HepG2 (cell line): ENCODE data around the gene RBX1. TPM values are rescaled to one million over a fixed set of nuclear protein-coding genes. Genes with fewer than 3 reads are reported as not detected.
A peak's percentile ranks its signal among the peaks of the same experiment; 100 is the strongest.

Experiments used
- JDP2 ChIP-seq: sonication (generic); formaldehyde crosslinking; IDR thresholded peaks from 2 replicates; pipeline ENCODE4 v1.8.1; 2022; ENCODE audit warnings: missing genetic modification reagents, borderline replicate concordance
- MEIS1 ChIP-seq: sonication (generic); formaldehyde crosslinking; IDR thresholded peaks from 2 replicates; pipeline ENCODE4 v1.9.0; 2021; ENCODE audit warnings: mild to moderate bottlenecking, missing genetic modification reagents, moderate library complexity, borderline replicate concordance
- NFATC3 ChIP-seq: sonication (generic); formaldehyde crosslinking; IDR thresholded peaks from 2 replicates; pipeline ENCODE4 v1.5.1; 2020; ENCODE audit warnings: mild to moderate bottlenecking, missing genetic modification reagents
- PHF20 ChIP-seq: sonication (generic); formaldehyde crosslinking; IDR thresholded peaks from 2 replicates; pipeline ENCODE4 v1.5.0; 2020; ENCODE audit warnings: mild to moderate bottlenecking, missing genetic modification reagents
- SALL2 ChIP-seq: sonication (generic); formaldehyde crosslinking; IDR thresholded peaks from 2 replicates; pipeline ENCODE4 v1.8.1; 2023; ENCODE audit warnings: mild to moderate bottlenecking, missing genetic modification reagents, inconsistent platforms
- TOE1 ChIP-seq: sonication (generic); formaldehyde crosslinking; IDR thresholded peaks from 2 replicates; pipeline ENCODE4 v1.4.0; 2020; ENCODE audit warnings: mild to moderate bottlenecking, missing genetic modification reagents
- ZBTB33 ChIP-seq: sonication (generic); formaldehyde crosslinking; IDR thresholded peaks from 2 replicates; pipeline ENCODE4 v1.4.0; 2020; ENCODE audit warnings: missing genetic modification reagents
- ZFP37 ChIP-seq: sonication (generic); formaldehyde crosslinking; IDR thresholded peaks from 2 replicates; pipeline ENCODE4 v1.4.0; 2020; ENCODE audit warnings: missing genetic modification reagents, borderline replicate concordance
- ZFP82 ChIP-seq: sonication (generic); formaldehyde crosslinking; IDR thresholded peaks from 2 replicates; pipeline ENCODE4 v1.5.1; 2020; ENCODE audit warnings: mild to moderate bottlenecking, missing genetic modification reagents, borderline replicate concordance
- ZNF256 ChIP-seq: sonication (generic); formaldehyde crosslinking; conservative IDR thresholded peaks from 2 replicates; pipeline ENCODE4 v1.4.0; 2020; ENCODE audit warnings: missing genetic modification reagents
- ZNF432 ChIP-seq: sonication (generic); formaldehyde crosslinking; IDR thresholded peaks from 2 replicates; pipeline ENCODE4 v1.5.0; 2020; ENCODE audit warnings: missing genetic modification reagents, mild to moderate bottlenecking, borderline replicate concordance
- ZNF484 ChIP-seq: sonication (generic); formaldehyde crosslinking; IDR thresholded peaks from 2 replicates; pipeline ENCODE4 v1.5.1; 2020; ENCODE audit warnings: mild to moderate bottlenecking, low read depth, missing genetic modification reagents, borderline replicate concordance
- ZNF549 ChIP-seq: sonication (generic); formaldehyde crosslinking; IDR thresholded peaks from 2 replicates; pipeline ENCODE4 v1.5.0; 2020; ENCODE audit warnings: missing genetic modification reagents
- ZNF558 ChIP-seq: sonication (generic); formaldehyde crosslinking; IDR thresholded peaks from 2 replicates; pipeline ENCODE4 v1.9.0; 2022; ENCODE audit warnings: mild to moderate bottlenecking, missing genetic modification reagents, borderline replicate concordance
- ZNF572 ChIP-seq: sonication (generic); formaldehyde crosslinking; IDR thresholded peaks from 2 replicates; pipeline ENCODE4 v1.5.1; 2020; ENCODE audit warnings: mild to moderate bottlenecking, missing genetic modification reagents
- ZNF615 ChIP-seq: sonication (generic); formaldehyde crosslinking; IDR thresholded peaks from 2 replicates; pipeline ENCODE4 v1.5.0; 2020; ENCODE audit warnings: mild to moderate bottlenecking, missing genetic modification reagents, borderline replicate concordance
- ZNF766 ChIP-seq: sonication (generic); formaldehyde crosslinking; IDR thresholded peaks from 2 replicates; pipeline ENCODE4 v1.5.0; 2020; ENCODE audit warnings: missing genetic modification reagents, borderline replicate concordance
- ZNF879 ChIP-seq: sonication (generic); formaldehyde crosslinking; IDR thresholded peaks from 2 replicates; pipeline ENCODE4 v1.8.1; 2023; ENCODE audit warnings: missing genetic modification reagents
- ZNF891 ChIP-seq: sonication (generic); formaldehyde crosslinking; IDR thresholded peaks from 2 replicates; pipeline ENCODE4 v1.5.0; 2020; ENCODE audit warnings: mild to moderate bottlenecking, missing genetic modification reagents
- polyA plus RNA-seq, 8 experiments: library from polyadenylated mRNA; depleted of rRNA in 3 of 8; stranded (reverse) in 7 of 8; unstranded in 1 of 8; fragments of >200 nt; fragmentation: Illumina TruSeq in 4 of 8; extraction: Trizol in 4 of 8; gene quantifications; 2 replicates each; pipeline versions ENCODE4 v1.2.1 to v1.2.3, GENCODE V29; 2011 to 2016; ENCODE audit warnings: low read depth in 4 of 8, missing spikeins in 1 of 8, mixed read lengths in 1 of 8; ENCODE audit not compliant: insufficient read depth in 1 of 8
- total RNA-seq, 5 experiments: library from RNA; depleted of rRNA; stranded (reverse); fragments of >200 nt; fragmentation: Illumina TruSeq; extraction: Trizol; gene quantifications; 2 replicates each; pipeline ENCODE4 v1.2.3, GENCODE V29; 2016; ENCODE audit warnings: low read depth in 1 of 5
- TF ChIP-seq, protein P1 (sequence below): sonication (generic); formaldehyde crosslinking; IDR thresholded peaks from 2 replicates; pipeline ENCODE4 v1.5.1; 2020; ENCODE audit warnings: missing genetic modification reagents, mild to moderate bottlenecking, borderline replicate concordance
- TF ChIP-seq, protein P2 (sequence below): sonication (generic); formaldehyde crosslinking; IDR thresholded peaks from 2 replicates; pipeline ENCODE4 v1.8.1; 2023; ENCODE audit warnings: mild to moderate bottlenecking, missing genetic modification reagents
- TF ChIP-seq, protein P3 (sequence below): IDR thresholded peaks from 2 replicates; pipeline ENCODE4 v1.6.1; 2016; ENCODE audit warnings: mild to moderate bottlenecking

Gene RBX1
- total and polyA plus RNA-seq, 2 of the 13 experiments (the other 11 are each of a cell fraction or from before 2014, with no cell fraction given) = 84.9 to 90.2 TPM

DNA sequence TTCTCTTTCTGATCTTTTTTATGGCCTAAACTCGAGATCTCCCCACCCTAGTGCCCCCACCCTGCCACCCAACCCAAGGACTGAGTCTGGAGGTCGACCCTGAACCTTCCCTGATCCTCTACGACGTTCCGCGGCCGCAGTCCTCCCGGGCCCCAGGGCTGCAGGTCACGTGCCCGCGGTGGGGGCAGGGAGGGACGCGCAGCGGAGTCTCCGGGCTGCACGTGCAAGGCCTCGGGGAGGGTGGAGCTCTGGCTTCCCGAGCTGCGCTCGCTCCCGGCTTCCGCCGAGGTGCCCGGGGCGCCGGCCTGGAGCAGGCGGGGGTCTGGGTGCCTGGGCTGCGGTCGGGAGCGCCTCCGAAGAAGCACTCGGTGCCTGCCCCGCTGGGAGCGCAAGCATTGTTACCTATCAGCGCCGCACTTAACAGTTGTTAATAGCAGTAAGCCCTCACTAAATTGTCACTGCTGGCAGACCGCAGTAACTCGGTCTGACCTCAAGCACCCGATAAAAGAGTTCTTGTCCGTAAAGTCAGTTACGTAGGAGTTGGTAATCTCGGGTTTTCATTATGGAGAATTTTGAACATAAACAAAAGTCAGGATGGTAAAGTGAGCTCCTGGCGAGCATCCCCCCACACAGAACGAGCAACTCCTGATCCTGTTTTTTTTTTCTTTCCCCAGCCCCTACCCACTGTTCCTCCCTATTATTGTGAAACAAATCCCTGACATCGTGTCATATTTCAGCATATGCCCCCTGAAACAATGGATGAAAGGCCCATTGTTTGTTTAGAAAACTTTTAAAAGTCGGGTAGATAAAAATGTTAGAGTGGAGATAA lies 71.5 kb downstream of the RBX1 start (continued):
- TF ChIP-seq ZBTB33 (CRISPR knock-in tag) = no peak
- TF ChIP-seq ZNF432 = no peak
- peak; percentile 84; the same call in 1 of the 2 replicates for TF ChIP-seq ZNF766 (CRISPR knock-in tag)
- TF ChIP-seq, protein P1, sequence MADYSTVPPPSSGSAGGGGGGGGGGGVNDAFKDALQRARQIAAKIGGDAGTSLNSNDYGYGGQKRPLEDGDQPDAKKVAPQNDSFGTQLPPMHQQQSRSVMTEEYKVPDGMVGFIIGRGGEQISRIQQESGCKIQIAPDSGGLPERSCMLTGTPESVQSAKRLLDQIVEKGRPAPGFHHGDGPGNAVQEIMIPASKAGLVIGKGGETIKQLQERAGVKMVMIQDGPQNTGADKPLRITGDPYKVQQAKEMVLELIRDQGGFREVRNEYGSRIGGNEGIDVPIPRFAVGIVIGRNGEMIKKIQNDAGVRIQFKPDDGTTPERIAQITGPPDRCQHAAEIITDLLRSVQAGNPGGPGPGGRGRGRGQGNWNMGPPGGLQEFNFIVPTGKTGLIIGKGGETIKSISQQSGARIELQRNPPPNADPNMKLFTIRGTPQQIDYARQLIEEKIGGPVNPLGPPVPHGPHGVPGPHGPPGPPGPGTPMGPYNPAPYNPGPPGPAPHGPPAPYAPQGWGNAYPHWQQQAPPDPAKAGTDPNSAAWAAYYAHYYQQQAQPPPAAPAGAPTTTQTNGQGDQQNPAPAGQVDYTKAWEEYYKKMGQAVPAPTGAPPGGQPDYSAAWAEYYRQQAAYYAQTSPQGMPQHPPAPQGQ (CRISPR knock-in tag) = no peak
- TF ChIP-seq ZFP37 (CRISPR knock-in tag) = peak; percentile 80; the same call in 1 of the 2 replicates
- peak; percentile 85 for TF ChIP-seq ZNF891 (CRISPR knock-in tag)
- TF ChIP-seq TOE1 (CRISPR knock-in tag) = peak; percentile 81; the same call in 1 of the 2 replicates
- 0 out of 2 replicates have a peak, but pooled peaks have one; percentile 69 for TF ChIP-seq ZFP82 (CRISPR knock-in tag)
- TF ChIP-seq ZNF615 = no peak
- 0 out of 2 replicates have a peak, but pooled peaks have one; percentile 58 for TF ChIP-seq NFATC3 (CRISPR knock-in tag)
- TF ChIP-seq ZNF879 (CRISPR knock-in tag) = peak; percentile 45; the same call in 1 of the 2 replicates
- TF ChIP-seq ZNF549 (CRISPR knock-in tag) = no peak
- peak; percentile 89 for TF ChIP-seq ZNF256
- TF ChIP-seq JDP2 (CRISPR knock-in tag) = peak; percentile 53; the same call in 1 of the 2 replicates
- TF ChIP-seq ZNF572 (CRISPR knock-in tag) = 0 out of 2 replicates have a peak, but pooled peaks have one; percentile 20
- TF ChIP-seq SALL2 = peak; percentile 87
- no peak; the same call in 1 of the 2 replicates for TF ChIP-seq PHF20 (CRISPR knock-in tag)
- no peak for TF ChIP-seq MEIS1 (CRISPR knock-in tag)
- TF ChIP-seq, protein P2, sequence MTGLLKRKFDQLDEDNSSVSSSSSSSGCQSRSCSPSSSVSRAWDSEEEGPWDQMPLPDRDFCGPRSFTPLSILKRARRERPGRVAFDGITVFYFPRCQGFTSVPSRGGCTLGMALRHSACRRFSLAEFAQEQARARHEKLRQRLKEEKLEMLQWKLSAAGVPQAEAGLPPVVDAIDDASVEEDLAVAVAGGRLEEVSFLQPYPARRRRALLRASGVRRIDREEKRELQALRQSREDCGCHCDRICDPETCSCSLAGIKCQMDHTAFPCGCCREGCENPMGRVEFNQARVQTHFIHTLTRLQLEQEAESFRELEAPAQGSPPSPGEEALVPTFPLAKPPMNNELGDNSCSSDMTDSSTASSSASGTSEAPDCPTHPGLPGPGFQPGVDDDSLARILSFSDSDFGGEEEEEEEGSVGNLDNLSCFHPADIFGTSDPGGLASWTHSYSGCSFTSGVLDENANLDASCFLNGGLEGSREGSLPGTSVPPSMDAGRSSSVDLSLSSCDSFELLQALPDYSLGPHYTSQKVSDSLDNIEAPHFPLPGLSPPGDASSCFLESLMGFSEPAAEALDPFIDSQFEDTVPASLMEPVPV = peak; percentile 95
- no peak for TF ChIP-seq ZNF558 (CRISPR knock-in tag)
- 0 out of 2 replicates have a peak, but pooled peaks have one; percentile 31 for TF ChIP-seq ZNF484 (CRISPR knock-in tag)
- TF ChIP-seq, protein P3, sequence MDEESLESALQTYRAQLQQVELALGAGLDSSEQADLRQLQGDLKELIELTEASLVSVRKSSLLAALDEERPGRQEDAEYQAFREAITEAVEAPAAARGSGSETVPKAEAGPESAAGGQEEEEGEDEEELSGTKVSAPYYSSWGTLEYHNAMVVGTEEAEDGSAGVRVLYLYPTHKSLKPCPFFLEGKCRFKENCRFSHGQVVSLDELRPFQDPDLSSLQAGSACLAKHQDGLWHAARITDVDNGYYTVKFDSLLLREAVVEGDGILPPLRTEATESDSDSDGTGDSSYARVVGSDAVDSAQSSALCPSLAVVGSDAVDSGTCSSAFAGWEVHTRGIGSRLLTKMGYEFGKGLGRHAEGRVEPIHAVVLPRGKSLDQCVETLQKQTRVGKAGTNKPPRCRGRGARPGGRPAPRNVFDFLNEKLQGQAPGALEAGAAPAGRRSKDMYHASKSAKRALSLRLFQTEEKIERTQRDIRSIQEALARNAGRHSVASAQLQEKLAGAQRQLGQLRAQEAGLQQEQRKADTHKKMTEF = peak; percentile 89
